B cell (primary cell): Measurements from ENCODE around the gene PPP1R14C.

Experiments used
- CTCF ChIP-seq: fragments of 200-600 bp; IDR thresholded peaks from one replicate; pipeline ENCODE4 v1.8.0; 2022; ENCODE audit warnings: antibody characterized with exemption, mild to moderate bottlenecking
- EZH2 ChIP-seq: IDR thresholded peaks from 2 replicates; pipeline ENCODE4 v1.6.1; 2012; ENCODE audit warnings: borderline replicate concordance, low read depth, mild to moderate bottlenecking, moderate library complexity, low read length; ENCODE audit not compliant: insufficient read depth, poor library complexity, severe bottlenecking

- TF ChIP-seq CTCF = no peak
- no peak for TF ChIP-seq EZH2
Observed at GRCh38 chr6:150263765-150264404, 121.0 kb downstream of the PPP1R14C start.
